GM12801 (cell line): ENCODE results near the gene UCHL3.

ENCODE experiments used
- TF ChIP-seq, protein P1 (sequence below): IDR thresholded peaks from one replicate; pipeline ENCODE4 v1.5.1; 2011; ENCODE audit warnings: control low read depth; ENCODE audit not compliant: insufficient read length; ENCODE audit errors: extremely low read depth

UCHL3 gene

DNA sequence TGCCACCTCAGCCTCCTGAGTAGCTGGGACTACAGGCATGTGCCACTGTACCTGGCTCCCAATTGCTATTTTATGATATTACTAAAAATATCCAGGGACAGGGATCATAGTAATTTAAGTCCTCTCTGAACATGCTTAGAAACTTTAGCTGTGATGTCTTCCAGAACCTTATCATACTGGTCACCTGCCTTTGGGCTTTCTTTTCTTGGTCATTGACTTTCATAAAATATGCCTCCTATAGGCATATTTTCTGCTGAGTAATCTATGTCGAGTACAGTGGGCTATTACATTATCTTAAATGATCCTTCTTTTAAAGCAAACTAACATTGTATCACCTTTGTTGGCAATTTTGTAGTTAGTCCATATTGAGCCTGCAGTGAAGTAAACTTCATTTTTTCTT is 6.2 kb downstream of the UCHL3 start:
- TF ChIP-seq, protein P1, sequence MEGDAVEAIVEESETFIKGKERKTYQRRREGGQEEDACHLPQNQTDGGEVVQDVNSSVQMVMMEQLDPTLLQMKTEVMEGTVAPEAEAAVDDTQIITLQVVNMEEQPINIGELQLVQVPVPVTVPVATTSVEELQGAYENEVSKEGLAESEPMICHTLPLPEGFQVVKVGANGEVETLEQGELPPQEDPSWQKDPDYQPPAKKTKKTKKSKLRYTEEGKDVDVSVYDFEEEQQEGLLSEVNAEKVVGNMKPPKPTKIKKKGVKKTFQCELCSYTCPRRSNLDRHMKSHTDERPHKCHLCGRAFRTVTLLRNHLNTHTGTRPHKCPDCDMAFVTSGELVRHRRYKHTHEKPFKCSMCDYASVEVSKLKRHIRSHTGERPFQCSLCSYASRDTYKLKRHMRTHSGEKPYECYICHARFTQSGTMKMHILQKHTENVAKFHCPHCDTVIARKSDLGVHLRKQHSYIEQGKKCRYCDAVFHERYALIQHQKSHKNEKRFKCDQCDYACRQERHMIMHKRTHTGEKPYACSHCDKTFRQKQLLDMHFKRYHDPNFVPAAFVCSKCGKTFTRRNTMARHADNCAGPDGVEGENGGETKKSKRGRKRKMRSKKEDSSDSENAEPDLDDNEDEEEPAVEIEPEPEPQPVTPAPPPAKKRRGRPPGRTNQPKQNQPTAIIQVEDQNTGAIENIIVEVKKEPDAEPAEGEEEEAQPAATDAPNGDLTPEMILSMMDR: no peak

DNA sequence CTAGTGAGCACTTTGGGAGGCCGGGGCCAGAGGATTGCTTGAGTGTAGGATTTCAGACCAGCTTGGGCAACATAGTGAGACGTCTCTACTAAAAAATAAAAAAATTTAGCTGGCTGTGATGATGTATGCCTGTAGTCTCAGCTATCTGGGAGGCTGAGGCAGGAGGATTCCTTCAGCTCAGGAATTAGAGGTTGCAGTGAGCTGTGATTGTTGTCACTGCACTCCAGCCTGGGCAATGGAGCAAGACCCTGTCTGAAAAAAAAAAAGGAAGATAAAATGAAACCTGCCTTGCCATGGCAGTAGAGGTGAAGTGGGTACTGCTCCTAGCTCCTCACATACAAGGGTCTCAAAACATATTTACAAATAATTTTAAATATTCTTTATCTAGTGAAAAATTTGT is 7.4 kb downstream of the UCHL3 start:
- TF ChIP-seq, protein P1: no peak

DNA sequence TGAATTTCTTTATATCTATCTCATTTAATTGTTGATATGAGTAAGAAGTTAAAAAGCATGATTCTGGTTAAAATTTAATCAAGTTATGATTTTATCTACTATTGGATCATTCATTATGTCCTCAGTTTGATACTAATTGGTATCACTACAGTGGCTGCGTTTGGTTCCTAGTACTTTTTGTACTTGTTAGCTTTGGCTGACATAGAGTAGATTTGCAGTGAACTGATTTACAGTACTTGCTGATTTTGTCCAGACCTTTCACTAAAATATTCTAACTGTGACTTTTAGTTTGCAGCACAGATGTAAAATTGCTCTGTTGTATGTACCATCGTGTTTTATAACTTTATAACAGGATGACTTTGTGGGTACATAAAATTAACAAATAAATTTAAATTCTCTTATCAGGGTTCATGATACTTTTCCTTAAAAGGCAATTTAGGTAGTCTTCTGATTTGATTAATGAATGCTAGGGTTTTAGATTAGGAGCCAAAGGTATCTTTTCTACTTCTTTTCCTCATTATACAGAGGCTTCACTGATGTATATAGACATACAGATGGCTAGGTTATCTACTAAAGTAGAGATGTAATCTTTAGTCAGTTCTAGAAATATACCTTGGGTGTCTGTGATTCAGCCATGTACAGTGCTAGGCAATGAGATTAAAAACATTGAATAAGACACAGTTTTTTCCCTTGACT is 8.7 kb downstream of the UCHL3 start:
- TF ChIP-seq, protein P1: no peak

DNA sequence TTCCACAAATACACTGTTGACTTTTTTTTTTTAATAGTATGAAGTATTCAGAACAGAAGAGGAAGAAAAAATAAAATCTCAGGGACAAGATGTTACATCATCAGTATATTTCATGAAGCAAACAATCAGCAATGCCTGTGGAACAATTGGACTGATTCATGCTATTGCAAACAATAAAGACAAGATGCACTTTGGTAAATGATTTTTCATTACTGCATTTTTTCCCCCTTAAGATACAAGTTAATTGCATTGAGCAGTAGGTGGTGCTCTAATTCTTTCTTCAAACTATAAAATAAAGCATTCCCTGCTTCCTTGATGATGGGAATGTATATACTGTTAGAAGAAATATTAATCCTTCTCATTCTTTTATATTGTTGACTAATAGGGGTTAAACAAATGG is 17.1 kb downstream of the UCHL3 start:
- TF ChIP-seq, protein P1: no peak

DNA sequence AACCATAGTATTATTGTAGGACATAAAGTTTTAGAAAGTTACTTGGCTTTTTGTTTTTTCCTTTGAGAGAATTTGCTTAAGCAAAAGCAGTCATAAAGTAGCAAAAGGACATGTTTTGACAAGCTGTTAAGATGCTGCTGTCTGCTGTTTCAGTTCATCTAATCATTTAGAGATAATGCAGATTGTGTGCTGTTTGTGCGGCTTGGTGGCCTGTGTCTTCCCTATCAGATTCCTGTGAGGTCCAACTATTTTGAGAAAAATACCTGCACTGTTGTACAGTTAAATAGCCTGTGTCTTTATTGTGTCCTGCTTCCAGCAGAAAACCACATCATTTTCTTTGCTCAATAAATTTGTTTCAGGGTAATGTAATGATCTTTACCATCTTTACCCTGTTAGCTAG is 20.0 kb downstream of the UCHL3 start:
- TF ChIP-seq, protein P1: no peak

DNA sequence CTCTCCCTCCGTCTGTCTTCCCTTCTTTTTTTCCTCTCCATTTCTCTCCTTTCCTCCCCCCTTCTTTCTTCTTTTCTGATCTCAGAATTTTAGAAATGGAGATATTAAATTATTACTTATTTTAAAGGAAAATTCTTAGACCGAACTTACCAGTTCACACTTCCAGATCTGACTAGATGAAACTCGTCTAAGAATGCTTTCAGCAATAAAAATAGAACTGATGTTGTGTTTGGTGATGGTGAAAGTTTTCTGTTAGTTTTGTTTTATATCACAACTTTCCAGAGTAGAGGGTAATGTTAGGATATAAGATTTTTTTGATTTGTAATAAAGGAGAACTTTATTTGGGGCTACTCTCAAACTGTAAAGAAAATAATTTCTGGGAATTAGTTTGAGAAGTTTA is 29.9 kb downstream of the UCHL3 start:
- TF ChIP-seq, protein P1: no peak

DNA sequence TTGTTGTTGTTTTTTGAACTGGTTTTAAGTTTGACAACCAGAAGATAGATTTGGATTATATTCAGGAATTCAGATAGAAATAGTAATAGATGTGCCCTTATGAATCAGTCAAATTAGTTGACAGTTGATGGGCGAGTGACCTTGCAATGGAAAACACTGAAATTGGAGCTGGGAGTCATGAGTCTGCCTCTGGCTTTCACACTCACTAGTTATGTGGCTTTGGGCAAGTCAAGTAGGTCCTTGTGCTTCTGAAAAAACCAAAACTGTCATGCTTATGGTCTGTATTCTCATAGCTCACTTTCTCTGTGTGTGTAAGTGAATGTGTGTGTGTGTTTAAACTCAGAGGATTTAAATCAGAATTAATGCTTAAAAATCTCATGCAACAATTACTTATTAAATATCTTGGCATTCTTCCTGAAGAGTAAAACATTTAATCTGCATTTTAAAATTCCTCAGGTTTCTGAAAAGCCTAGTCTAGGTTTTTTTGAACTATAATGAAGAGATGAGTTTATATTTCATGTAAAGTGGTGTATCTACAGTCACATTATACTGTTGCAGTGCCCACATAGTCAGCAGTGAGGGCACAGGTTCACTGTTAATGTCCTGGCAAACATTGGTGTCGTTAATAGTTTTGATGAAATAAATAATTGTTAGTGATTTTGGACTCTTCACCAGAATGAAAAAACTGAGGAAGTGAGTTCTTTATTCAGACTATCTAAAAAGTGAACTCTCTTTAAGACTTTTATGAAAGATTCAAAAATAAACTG is 32.5 kb downstream of the UCHL3 start:
- TF ChIP-seq, protein P1: no peak
